Smooth muscle cell (in vitro differentiated cells): ENCODE results near the gene DISP1. TPM values are rescaled to one million over a fixed set of nuclear protein-coding genes. Genes with fewer than 3 reads are reported as not detected.
A peak's percentile ranks its signal among the peaks of the same experiment; 100 is the strongest.

Experiments used
- DNase-seq: peaks from one replicate; lab custom pipeline; 2025; ENCODE audit not compliant: unreplicated experiment; lab: John Stamatoyannopoulos, UW
- H2AFZ ChIP-seq: fragments of 200-600 bp; sonication (generic); 2 replicates; pipeline ENCODE4 v1.6.0; 2016; ENCODE audit warnings: antibody characterized with exemption, low read depth, mild to moderate bottlenecking
- H3F3A ChIP-seq: fragments of 200-600 bp; sonication (generic); 2 replicates; pipeline ENCODE4 v1.6.0; 2017; ENCODE audit warnings: antibody characterized with exemption, low read depth
- H3K27ac ChIP-seq: fragments of 200-600 bp; sonication (generic); 2 replicates; pipeline ENCODE4 v1.5.1; 2016; ENCODE audit warnings: low read depth, mild to moderate bottlenecking
- H3K27me3 ChIP-seq: fragments of 200-600 bp; sonication (generic); 2 replicates; pipeline ENCODE4 v1.6.1; 2016; ENCODE audit warnings: low read depth, mild to moderate bottlenecking
- H3K36me3 ChIP-seq: fragments of 200-600 bp; sonication (generic); 2 replicates; pipeline ENCODE4 v1.5.1; 2016; ENCODE audit warnings: low read depth
- H3K4me1 ChIP-seq: fragments of 200-600 bp; sonication (generic); 2 replicates; pipeline ENCODE4 v1.5.1; 2016; ENCODE audit warnings: low read depth
- H3K4me2 ChIP-seq: fragments of 200-600 bp; sonication (generic); 2 replicates; pipeline ENCODE4 v1.6.0; 2016; ENCODE audit warnings: mild to moderate bottlenecking
- H3K4me3 ChIP-seq: fragments of 200-600 bp; sonication (generic); 2 replicates; pipeline ENCODE4 v1.5.1; 2016; ENCODE audit warnings: mild to moderate bottlenecking
- H3K79me2 ChIP-seq: fragments of 200-600 bp; sonication (generic); 2 replicates; pipeline ENCODE4 v1.6.0; 2016; ENCODE audit warnings: low read depth, mild to moderate bottlenecking
- H3K9ac ChIP-seq: fragments of 200-600 bp; sonication (generic); 2 replicates; pipeline ENCODE4 v1.6.0; 2016; ENCODE audit warnings: low read depth
- H3K9me3 ChIP-seq: fragments of 200-600 bp; sonication (generic); replicated peaks from 2 replicates; pipeline ENCODE4 v1.5.1; 2016; ENCODE audit warnings: low read depth
- H4K20me1 ChIP-seq: fragments of 200-600 bp; sonication (generic); 2 replicates; pipeline ENCODE4 v1.6.0; 2016; ENCODE audit warnings: low read depth
- CTCF ChIP-seq: fragments of 200-600 bp; sonication (generic); IDR thresholded peaks from 2 replicates; pipeline ENCODE4 v1.5.1; 2017; ENCODE audit warnings: borderline replicate concordance, mild to moderate bottlenecking, antibody characterized with exemption; ENCODE audit not compliant: insufficient read depth, poor library complexity, severe bottlenecking
- WGBS: methylation state at CpG from one replicate; pipeline ENCODE4 v1.1.7; 2016; ENCODE audit warnings: low lambda C conversion rate; 5-methylcytosine and 5-hydroxymethylcytosine counted together
- polyA plus RNA-seq: library from polyadenylated mRNA; unstranded; fragments of >200 nt; fragmentation: Nextera tagmentation; extraction: Ambion mirVana; gene quantifications from 2 replicates; pipeline ENCODE4 v1.2.1, GENCODE V29; 2016
- total RNA-seq: library from RNA; depleted of rRNA; stranded (reverse); fragments of >200 nt; gene quantifications from 2 replicates; pipeline ENCODE4 v1.2.3, GENCODE V29; 2014

Gene DISP1
- total RNA-seq (8.4 and 10.4 TPM in 2 replicates), polyA plus RNA-seq (4.5 and 5.6 TPM in 2 replicates)

- H3K9ac ChIP-seq: peak within 1 kb of the TSS; percentile 96
- peak within 1 kb of the TSS; percentile 94 for H3K27ac ChIP-seq
- H2AFZ ChIP-seq: peak within 1 kb of the TSS; percentile 96
- no peak for TF ChIP-seq CTCF
- H3K9me3 ChIP-seq: no peaks in the 10 kb centered on the region
- peaks cover 38% of the 10 kb centered on the region for H3K79me2 ChIP-seq
- peak within 1 kb of the TSS; percentile 89 for H3K4me3 ChIP-seq
- H3K4me2 ChIP-seq: peak within 1 kb of the TSS; percentile 95
- peak; percentile 54 for DNase-seq
- WGBS: 4% methylated on average over 45 of the region's 67 CpGs
- peaks cover 25% of the 10 kb centered on the region for H3F3A ChIP-seq
- no peaks in the 10 kb centered on the region for H3K27me3 ChIP-seq
- peaks cover 23% of the 10 kb centered on the region for H3K4me1 ChIP-seq
- H3K36me3 ChIP-seq: no peaks in the 10 kb centered on the region
- peaks cover 5% of the 10 kb centered on the region for H4K20me1 ChIP-seq
These were observed at the start of gene DISP1 for GRCh38 chr1:222814536-222815439. TSS of gene DISP1 (plus strand) at chr1:222815039. CDS start at chr1:222942824, 127,785 bp downstream.

GRCh38 chr1:222767152-222767571 is 47.7 kb upstream of the DISP1 start:
- DNase-seq: no peak
- Histone ChIP-seq H3K9me3 (no peaks in the 10 kb centered on the region), H3K27me3 (no peaks in the 10 kb centered on the region), H4K20me1 (no peaks in the 10 kb centered on the region), H3K4me2 (no peak overlapping the region), H3K36me3 (no peaks in the 10 kb centered on the region), H3K4me1 (no peaks in the 10 kb centered on the region), H3K9ac (no peak overlapping the region), H3K27ac (no peak overlapping the region), H3K4me3 (no peak overlapping the region), H3F3A (no peaks in the 10 kb centered on the region), H3K79me2 (no peaks in the 10 kb centered on the region), H2AFZ (no peak overlapping the region)
- no peak for TF ChIP-seq CTCF
- 87% methylated on average over 5 of the region's 5 CpGs for WGBS

DNA sequence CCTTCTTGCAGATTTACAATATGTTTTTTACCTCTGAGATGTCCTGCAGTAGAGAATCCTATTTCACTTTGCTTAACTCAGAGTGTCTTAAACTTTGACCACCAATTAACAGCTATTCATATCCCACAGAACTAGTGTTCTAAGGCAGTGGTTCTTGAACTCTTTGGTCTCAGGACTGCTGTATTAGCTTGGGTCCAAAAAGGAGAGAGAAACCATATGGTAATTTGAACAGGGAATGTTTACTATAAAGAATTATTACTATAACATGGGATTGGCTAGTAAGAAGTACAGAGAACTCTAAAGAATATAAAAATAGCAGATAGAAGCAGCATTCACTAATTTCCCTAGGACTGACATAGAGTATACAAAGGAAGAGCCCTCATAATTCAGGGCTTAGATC is 46.2 kb upstream of the DISP1 start:
- no peaks in the 10 kb centered on the region for H3K4me1 ChIP-seq
- no peak overlapping the region for H3K4me3 ChIP-seq
- no peak overlapping the region for H3K27ac ChIP-seq
- TF ChIP-seq CTCF: no peak
- no peaks in the 10 kb centered on the region for H3K79me2 ChIP-seq
- no peak overlapping the region for H3K9ac ChIP-seq
- no peak overlapping the region for H2AFZ ChIP-seq
- H3K27me3 ChIP-seq: no peaks in the 10 kb centered on the region
- no peaks in the 10 kb centered on the region for H3K9me3 ChIP-seq
- no peak for DNase-seq
- no peaks in the 10 kb centered on the region for H4K20me1 ChIP-seq
- no peak overlapping the region for H3K4me2 ChIP-seq
- no peaks in the 10 kb centered on the region for H3F3A ChIP-seq
- no peaks in the 10 kb centered on the region for H3K36me3 ChIP-seq

DNA sequence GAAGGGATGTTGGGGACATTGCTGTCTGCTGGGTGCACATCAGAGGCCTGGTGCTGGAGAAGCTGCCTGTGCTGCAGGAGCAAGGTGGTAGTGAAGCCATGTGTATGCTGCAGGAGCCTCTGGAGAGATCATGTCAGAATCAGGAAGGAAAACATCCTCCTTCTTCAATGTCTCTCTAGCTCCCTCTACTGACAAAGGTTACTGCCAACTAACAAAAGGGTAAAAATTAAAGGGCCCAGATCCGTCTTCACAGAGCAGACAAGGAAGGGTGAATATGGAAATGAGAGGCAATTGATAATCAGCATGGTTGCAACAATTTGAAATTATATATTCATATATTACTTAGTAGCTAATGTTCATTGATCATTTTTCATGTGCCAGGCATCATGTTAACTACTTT is 45.7 kb upstream of the DISP1 start:
- no peak overlapping the region for H3K9ac ChIP-seq
- no peak overlapping the region for H2AFZ ChIP-seq
- peak; percentile 17 for TF ChIP-seq CTCF
- DNase-seq: no peak
- no peaks in the 10 kb centered on the region for H3K36me3 ChIP-seq
- no peak overlapping the region for H3K27ac ChIP-seq
- H4K20me1 ChIP-seq: no peaks in the 10 kb centered on the region
- no peaks in the 10 kb centered on the region for H3K4me1 ChIP-seq
- H3K9me3 ChIP-seq: no peaks in the 10 kb centered on the region
- H3K27me3 ChIP-seq: no peaks in the 10 kb centered on the region
- H3F3A ChIP-seq: no peaks in the 10 kb centered on the region
- H3K4me2 ChIP-seq: no peak overlapping the region
- no peak overlapping the region for H3K4me3 ChIP-seq
- WGBS: 67% methylated on average over 1 of the region's 1 CpG
- H3K79me2 ChIP-seq: no peaks in the 10 kb centered on the region
